GM18909 (cell line): ENCODE data around the gene ANO9.
"Not testable (repeated sequence)": the region's sequence is repeated elsewhere in the genome, so short reads cannot be mapped to it uniquely, and the experiment has no call there.

ENCODE experiments used
- ATAC-seq: cut with Tn5 transposase; IDR thresholded peaks from one replicate; pipeline ENCODE4 v1.9.1; 2021; ENCODE audit warnings: mild to moderate bottlenecking; ENCODE audit not compliant: unreplicated experiment, poor library complexity

ANO9 gene

GRCh38 chr11:391117-392017 is 50.4 kb downstream of the ANO9 start:
- no peak for ATAC-seq

DNA sequence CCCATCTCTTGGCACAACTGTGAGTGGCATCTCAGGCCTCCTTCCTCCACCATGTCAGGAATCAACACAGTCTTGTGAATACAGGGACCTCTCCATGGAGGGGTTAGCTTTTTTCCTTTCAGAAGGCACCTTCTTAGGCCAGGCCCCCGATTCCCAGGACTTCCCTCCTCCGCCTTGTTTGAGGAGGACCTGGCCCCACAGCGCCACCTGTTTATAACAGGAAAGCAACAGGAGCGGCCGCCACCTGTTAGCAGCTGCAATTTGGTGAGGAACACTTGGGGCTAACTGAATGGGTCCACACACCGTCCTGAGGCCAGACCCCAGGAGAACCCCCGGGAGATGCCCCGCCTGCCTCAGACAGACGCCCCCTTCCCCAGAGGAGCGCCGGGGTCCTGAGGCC is 51.6 kb downstream of the ANO9 start:
- ATAC-seq, result no peak

GRCh38 chr11:389369-389768 is 52.4 kb downstream of the ANO9 start:
- ATAC-seq, result not testable (repeated sequence)

DNA sequence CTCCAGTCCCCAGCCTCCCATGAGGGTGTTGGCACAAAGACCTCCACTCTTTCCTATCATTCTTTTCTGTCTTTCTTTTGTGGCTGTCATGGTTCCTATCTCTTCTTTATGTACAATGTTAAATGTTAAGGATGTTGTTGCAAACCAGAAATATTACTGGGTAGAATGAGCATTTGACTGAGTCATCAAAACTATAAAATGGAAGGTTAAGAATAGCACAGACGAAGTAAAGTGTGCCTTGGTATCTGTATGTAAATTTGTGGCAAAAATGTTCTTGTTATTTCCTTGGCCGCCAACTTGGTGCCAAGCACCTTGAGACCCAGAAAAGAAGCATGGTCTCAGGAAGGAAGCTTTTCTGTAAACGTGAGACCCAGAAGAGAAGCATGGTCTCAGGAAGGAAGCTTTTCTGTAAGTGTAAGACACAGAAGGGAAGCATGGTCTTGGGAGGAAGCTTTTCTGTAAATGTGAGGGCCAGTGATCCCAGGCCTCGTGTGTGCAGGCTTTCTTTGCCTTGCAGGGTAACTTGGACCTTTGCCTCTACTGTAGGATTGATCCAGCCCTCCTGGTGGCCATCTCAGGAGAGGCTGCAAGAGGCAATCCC is 54.5 kb downstream of the ANO9 start:
- ATAC-seq, result no peak

GRCh38 chr11:386483-386882 is 55.3 kb downstream of the ANO9 start:
- ATAC-seq, result no peak

- ATAC-seq, result no peak
Measured at GRCh38 chr11:385594-386351, 56.0 kb downstream of the ANO9 start.

DNA sequence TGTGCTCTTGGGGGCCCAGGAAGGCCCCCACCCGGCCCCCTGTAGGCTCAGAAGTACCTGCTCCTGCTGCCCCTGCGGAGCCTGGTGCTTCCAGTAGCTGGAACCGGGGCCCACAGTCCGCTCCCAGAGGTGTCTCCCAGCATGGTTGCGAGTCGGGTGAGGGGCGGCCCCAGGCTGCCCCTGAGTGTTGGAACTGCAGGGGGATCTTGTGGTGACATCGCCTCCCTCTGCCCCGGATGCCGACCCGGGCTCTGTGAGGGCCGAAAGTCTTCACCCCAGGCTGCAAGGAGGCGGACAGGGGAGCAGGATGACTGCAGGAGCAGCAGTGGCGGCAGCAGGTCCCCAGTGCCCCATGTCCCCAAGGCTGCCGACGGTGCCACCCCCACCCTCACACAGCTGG is 57.3 kb downstream of the ANO9 start:
- no peak for ATAC-seq

DNA sequence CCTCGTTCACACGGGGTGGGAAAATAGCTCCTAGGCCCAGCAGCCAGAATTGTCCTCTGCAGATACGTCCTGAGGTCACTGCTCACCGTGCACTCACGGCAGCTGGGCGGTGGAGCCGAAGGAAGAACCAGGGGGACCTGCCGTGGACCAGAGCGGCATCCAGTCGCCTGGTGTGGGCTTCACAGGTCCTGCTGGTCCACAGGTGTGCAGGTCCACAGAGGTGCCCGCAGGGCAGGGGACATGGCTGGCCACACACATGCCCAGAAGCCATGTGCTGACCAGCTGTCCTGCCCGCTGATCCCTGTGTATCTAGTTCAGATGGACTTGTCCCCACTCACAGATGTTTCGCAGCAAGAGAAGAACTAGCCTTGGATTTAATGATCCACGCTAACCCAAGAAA is 58.4 kb downstream of the ANO9 start:
- no peak for ATAC-seq

DNA sequence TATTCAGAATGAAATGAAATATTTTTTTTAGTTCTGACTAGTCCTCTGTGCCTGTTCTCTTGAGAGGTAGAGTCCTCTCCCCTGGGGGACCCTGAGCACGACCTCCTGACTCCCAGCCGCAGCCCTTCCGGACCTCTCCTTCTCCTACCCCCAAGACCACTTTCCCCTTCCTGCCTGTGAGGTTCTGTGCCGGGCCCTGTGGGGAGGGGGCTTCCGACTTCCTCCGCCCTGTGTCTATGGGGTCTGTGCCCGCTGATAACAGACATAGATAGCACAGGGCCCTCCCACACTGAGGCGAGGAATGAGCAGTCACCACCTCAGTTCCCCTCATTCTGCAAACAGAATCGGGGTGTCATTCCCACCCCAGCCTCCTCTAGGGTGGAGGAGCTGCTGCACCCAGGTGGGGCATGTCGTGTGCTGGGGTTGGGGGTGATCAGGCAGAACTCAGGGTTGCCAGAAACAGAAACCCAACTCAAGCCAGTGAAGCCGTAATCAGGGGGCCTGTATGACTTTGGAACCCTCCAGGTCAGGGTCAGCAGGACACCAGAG is 59.7 kb downstream of the ANO9 start:
- no peak for ATAC-seq

DNA sequence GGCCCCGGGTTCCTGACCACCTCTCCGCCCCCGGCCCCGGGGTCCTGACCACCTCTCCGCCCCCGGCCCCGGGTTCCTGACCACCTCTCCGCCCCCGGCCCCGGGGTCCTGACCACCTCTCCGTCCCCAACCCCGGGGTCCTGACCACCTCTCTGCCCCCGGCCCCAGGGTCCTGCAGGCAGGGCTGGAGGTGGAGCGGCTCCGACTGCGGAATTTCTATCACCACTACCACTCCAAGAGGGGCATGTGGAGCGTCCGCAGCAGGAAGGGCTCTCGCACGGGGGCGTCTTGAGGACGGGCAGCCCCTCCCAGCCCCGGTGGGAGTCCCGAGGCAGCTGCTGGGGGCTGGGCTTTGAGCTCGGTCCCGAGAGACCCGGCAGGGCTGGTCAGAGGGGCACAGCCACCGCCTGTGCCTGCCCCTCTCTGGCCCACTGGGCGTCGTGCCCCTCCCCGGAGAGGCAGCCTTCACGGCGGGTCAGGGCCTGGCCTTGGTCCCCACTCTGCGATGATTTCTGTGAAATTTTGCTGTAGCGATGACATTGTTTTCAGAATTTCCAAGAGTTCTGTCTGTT is 60.2 kb downstream of the ANO9 start:
- no peak for ATAC-seq

DNA sequence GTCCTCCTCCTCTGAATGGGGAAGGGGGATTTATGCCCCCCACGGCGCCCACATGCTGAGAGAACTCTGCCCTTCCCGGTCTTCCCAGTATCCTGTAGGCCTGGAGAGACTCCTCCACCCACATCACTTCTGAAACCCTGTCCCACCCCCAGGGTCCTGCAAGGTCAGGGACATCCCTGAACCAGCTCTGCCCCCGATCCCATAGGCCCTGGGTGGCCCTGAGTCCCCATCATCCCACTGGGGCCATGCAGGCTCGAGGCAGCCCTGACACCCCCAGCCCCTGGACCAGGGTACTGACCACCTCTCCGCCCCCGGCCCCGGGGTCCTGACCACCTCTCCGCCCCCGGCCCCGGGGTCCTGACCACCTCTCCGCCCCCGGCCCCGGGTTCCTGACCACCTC is 60.8 kb downstream of the ANO9 start:
- ATAC-seq, result no peak

DNA sequence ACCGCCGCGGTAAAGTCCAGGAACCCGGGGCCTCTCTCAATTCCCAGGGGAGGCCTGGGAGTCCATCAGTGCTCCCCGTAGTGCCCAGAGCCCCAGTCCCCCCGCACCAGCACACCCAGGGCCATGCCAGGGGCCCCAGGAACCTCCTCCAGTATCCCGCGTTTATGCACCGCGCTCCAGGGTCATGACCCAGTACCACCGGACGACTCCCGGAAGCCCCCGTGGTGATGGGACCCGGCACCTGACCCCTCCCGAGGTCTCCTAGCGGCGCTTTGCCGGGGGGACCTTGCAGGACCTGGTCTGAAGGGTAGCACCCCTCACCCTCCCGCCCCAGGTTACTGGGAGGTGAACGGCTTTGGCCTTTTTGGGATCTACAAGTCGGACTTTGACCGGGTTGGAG is 61.3 kb downstream of the ANO9 start:
- no peak for ATAC-seq

DNA sequence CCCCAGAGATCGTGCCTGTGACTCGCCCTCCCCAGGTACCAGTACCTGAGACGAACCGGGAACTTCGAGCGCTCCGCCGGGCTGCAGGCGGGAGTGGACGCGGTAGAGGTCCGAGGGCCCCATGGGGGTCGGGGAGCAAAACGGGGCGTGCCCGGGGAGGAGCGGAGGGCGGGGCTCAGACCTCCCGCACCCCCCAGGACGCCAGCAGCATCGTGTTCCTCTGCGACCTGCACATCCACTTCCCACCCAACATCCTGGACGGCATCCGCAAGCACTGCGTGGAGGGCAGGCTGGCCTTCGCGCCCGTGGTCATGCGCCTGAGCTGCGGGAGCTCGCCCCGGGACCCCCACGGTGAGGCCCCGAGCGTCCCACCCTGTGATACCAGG is 61.7 kb downstream of the ANO9 start:
- ATAC-seq, result no peak

DNA sequence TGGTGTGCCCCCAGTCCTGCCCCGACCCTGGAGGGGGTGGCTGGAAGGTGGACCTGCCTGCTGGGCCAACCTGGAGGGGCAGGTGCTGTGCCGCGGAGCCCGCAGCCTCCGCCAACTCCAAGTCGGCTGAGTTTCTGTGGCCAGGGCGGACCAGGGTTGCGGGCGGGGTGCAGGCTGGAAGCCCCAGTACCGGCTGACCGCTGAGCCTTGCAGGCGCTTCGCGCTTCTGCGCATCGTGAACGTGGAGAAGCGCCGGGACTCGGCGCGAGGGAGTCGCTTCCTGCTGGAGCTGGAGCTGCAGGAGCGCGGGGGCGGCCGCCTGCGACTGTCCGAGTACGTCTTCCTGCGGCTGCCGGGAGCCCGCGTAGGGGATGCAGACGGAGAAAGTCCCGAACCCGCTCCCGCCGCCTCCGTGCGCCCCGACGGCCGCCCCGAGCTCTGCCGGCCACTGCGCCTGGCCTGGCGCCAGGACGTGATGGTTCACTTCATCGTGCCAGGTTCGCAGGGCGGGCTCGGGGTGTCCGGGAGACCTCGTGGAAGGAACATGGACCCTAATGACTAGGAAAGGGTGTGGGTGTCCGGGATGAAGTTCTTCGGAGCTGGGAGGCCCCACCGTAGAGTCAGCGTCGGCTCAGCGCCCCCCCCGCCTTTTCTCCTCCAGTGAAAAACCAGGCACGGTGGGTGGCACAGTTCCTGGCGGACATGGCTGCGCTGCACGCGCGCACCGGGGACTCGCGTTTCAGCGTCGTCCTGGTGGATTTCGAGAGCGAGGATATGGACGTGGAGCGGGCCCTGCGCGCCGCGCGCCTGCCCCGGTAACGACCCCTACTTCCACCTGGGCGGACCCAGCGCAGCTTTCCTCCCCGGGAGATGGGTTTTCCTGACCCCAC is 62.4 kb downstream of the ANO9 start:
- no peak for ATAC-seq

DNA sequence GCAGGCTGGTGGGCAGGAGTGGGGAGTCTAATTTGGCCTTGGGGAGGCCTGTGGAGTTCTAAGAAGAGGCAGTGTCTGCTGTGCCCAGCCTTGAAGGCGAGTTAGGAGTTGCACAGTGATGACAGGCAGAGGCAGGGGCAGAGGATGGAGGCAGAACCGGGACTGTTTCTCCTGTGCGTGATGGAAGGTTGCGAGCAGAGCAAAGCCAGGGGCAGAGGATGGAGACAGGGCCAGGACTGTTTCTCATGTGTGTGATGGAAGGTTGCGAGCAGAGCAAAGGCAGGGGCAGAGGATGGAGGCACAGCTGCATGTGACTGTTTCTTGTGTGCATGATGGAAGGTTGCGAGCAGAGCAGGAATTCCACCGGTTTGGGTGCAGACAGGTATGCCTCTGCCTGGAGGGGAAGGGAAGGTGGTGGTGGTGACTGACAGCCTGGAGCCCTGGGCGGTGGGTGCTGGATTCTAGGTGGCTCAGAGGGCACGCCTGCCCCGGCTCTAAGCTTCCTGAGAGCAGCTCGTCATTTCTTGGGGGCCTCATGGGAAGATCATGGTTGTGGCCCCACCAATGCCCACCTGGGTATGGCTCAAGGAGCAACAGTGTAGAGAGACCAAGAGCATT is 63.8 kb downstream of the ANO9 start:
- ATAC-seq, result no peak

- no peak for ATAC-seq
Measured at GRCh38 chr11:377174-377865, 64.5 kb downstream of the ANO9 start.

- no peak for ATAC-seq
Measured at GRCh38 chr11:376531-377173, 65.2 kb downstream of the ANO9 start.
